GM21717 (cell line): ENCODE data around the gene FARP2.

Experiments used
- ATAC-seq: cut with Tn5 transposase; IDR thresholded peaks from one replicate; pipeline ENCODE4 v1.9.1; 2021; ENCODE audit warnings: mild to moderate bottlenecking, moderate library complexity; ENCODE audit not compliant: unreplicated experiment

The FARP2 gene

GRCh38 chr2:241454837-241455485, 98.9 kb downstream of the FARP2 start:
- no peak for ATAC-seq

GRCh38 chr2:241456546-241456945, 100.5 kb downstream of the FARP2 start:
- no peak for ATAC-seq

- ATAC-seq, result no peak
These were observed 102.6 kb downstream of the FARP2 start for GRCh38 chr2:241458687-241459086.

- no peak for ATAC-seq
These were observed 103.4 kb downstream of the FARP2 start for GRCh38 chr2:241459520-241459919.

- no peak for ATAC-seq
These were observed 104.5 kb downstream of the FARP2 start for GRCh38 chr2:241460631-241461030.

GRCh38 chr2:241461693-241462677, 105.9 kb downstream of the FARP2 start:
- ATAC-seq, result no peak

GRCh38 chr2:241463276-241464135, 107.4 kb downstream of the FARP2 start:
- no peak for ATAC-seq

GRCh38 chr2:241465543-241465942, 109.5 kb downstream of the FARP2 start:
- ATAC-seq, result no peak

- ATAC-seq, result no peak
These were observed 110.1 kb downstream of the FARP2 start for GRCh38 chr2:241466230-241466629.

- no peak for ATAC-seq
These were observed 111.8 kb downstream of the FARP2 start for GRCh38 chr2:241467777-241468475.

- ATAC-seq, result no peak
These were observed 112.3 kb downstream of the FARP2 start for GRCh38 chr2:241468476-241468781.

GRCh38 chr2:241469746-241470145, 113.7 kb downstream of the FARP2 start:
- no peak for ATAC-seq

GRCh38 chr2:241473399-241473798, 117.3 kb downstream of the FARP2 start:
- ATAC-seq, result no peak

- no peak for ATAC-seq
These were observed 119.2 kb downstream of the FARP2 start for GRCh38 chr2:241475267-241475666.

GRCh38 chr2:241478166-241478565, 122.1 kb downstream of the FARP2 start:
- ATAC-seq, result no peak

GRCh38 chr2:241479026-241479898, 123.2 kb downstream of the FARP2 start:
- ATAC-seq, result no peak

- no peak for ATAC-seq
These were observed 125.6 kb downstream of the FARP2 start for GRCh38 chr2:241481687-241482086.

GRCh38 chr2:241482126-241482955, 126.3 kb downstream of the FARP2 start:
- no peak for ATAC-seq

- no peak for ATAC-seq
These were observed 127.2 kb downstream of the FARP2 start for GRCh38 chr2:241483305-241483704.
